Lower leg skin (tissue), 4 donors: ENCODE results near the gene NRXN3. TPM values are rescaled to one million over a fixed set of nuclear protein-coding genes. Genes with fewer than 3 reads are reported as not detected.

Source experiments
- DNase-seq, 2 donors: peaks; one replicate each; pipeline ENCODE4 v3.0.0-alpha.2; 2019; ENCODE audit warnings: low spot score in 2 of 2
- H3K4me3 ChIP-seq: fragments of 200-600 bp; sonication (generic); 2 replicates; pipeline ENCODE4 v1.5.1; 2017; ENCODE audit warnings: mild to moderate bottlenecking, low read depth; ENCODE audit not compliant: poor library complexity, severe bottlenecking
- POLR2A ChIP-seq, 2 donors: fragments of 450-650 bp; IDR thresholded peaks; one replicate each; pipeline ENCODE4 v1.6.1; 2016 to 2017; ENCODE audit warnings: antibody characterized with exemption in 2 of 2, mild to moderate bottlenecking in 1 of 2, moderate library complexity in 1 of 2
- WGBS, 2 donors: methylation state at CpG; one replicate each; pipeline ENCODE4 v1.1.5; 2018; 5-methylcytosine and 5-hydroxymethylcytosine counted together
- intact Hi-C: fragments of 100-400 bp; cut with DNase I; formaldehyde crosslinking; loops from one replicate; pipeline ENCODE4 v1.15.0; 2023; ENCODE audit warnings: low total_unique reads
- total RNA-seq, 4 donors: library from RNA; depleted of rRNA; stranded (reverse); fragments of >200 nt; gene quantifications; one replicate each; pipeline ENCODE4 v1.1.0, GENCODE V29; 2016
- TF ChIP-seq, protein P1 (sequence below), 3 donors: fragments of 450-650 bp; IDR thresholded peaks; one replicate each; pipeline ENCODE4 v1.5.1; 2016; ENCODE audit warnings: antibody characterized with exemption in 3 of 3, mild to moderate bottlenecking in 3 of 3, moderate library complexity in 2 of 3

NRXN3 gene
- total RNA-seq, 4 donors from 2014 or later = 0.61 to 2.4 (median 1.7) TPM

DNA sequence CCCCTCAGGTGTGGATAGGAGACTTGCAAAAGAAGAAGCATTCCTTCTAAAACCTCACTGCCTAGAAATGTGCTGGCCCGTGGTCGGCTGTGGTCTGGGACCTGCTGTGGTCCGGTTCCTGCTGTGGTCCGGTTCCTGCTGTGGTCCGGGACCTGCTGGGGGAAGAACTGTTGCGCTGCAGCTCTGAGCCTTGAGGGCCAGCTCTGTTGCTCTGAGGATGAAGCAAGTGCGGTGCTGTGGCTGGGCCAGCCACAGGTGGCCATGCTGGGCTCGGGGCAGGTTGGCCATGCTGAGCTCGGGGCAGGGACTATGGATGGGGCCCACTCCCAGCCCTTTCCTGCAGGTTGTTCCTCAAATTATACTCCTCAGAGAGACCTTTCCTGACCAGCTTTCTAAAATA, 5.2 kb downstream of the NRXN3 start:
- intact Hi-C loops = no loop called here
- H3K4me3 ChIP-seq = no peak overlapping the region
- TF ChIP-seq, protein P1, sequence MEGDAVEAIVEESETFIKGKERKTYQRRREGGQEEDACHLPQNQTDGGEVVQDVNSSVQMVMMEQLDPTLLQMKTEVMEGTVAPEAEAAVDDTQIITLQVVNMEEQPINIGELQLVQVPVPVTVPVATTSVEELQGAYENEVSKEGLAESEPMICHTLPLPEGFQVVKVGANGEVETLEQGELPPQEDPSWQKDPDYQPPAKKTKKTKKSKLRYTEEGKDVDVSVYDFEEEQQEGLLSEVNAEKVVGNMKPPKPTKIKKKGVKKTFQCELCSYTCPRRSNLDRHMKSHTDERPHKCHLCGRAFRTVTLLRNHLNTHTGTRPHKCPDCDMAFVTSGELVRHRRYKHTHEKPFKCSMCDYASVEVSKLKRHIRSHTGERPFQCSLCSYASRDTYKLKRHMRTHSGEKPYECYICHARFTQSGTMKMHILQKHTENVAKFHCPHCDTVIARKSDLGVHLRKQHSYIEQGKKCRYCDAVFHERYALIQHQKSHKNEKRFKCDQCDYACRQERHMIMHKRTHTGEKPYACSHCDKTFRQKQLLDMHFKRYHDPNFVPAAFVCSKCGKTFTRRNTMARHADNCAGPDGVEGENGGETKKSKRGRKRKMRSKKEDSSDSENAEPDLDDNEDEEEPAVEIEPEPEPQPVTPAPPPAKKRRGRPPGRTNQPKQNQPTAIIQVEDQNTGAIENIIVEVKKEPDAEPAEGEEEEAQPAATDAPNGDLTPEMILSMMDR (IDR thresholded peaks at IDR 0.05) = no peak
- peak in 1 of 2 donors; percentile 23 for DNase-seq
- 89 to 90% methylated on average over 9 of the region's 9 CpGs for WGBS, 2 donors

DNA sequence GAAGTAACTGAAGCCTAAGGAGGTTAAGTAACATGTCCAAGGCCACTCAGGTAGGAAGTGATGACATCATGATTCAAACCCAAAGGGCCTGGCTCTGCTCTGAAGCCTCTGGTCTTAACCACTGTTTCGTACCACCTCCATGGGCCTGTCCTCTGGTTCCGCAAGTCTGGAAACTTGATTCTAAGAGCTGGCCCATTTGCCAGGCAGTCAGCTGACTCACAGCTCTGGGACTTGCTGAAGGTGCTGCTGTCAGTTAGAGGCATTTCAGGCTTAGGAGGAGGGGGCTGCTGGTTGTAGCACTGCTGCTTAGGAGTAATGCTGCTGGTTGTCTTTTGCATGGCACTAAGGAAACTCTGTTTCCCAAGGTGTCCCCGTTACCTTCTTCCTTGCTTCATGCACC, 7.9 kb downstream of the NRXN3 start:
- intact Hi-C loops = no loop called here
- peak in 1 of 2 donors; percentile 54 for DNase-seq
- H3K4me3 ChIP-seq = no peak overlapping the region
- 92 to 93% methylated on average over 3 of the region's 3 CpGs for WGBS, 2 donors
- TF ChIP-seq, protein P1 (IDR thresholded peaks at IDR 0.05) = no peak
- TF ChIP-seq POLR2A (IDR thresholded peaks at IDR 0.05) = no peak

DNA sequence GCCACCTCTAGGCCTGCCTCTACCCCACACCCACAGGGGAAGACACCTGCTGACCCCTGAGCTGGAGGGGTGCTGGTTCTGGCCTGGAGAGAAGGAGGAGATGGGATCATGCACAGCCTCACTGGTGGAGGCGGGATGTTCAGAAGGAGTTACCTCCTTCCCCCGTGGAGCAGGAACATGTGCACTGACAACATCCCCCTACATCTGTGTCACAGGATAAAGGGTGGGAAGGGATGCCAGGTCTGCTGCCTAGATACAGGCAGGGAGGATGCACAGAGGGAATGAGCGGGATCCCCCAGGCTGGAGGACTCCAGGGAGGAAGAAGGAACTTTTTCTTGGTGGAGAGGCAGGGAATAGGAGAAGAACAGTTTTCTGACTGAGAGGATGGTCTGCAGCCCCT, 8.8 kb downstream of the NRXN3 start:
- peak in 1 of 2 donors; percentile 49 for DNase-seq
- intact Hi-C loops = no loop called here
- TF ChIP-seq, protein P1 (IDR thresholded peaks at IDR 0.05) = no peak
- TF ChIP-seq POLR2A (IDR thresholded peaks at IDR 0.05) = no peak
- H3K4me3 ChIP-seq = no peak overlapping the region
- WGBS, 2 donors = 73 to 76% methylated on average over 3 of the region's 3 CpGs

DNA sequence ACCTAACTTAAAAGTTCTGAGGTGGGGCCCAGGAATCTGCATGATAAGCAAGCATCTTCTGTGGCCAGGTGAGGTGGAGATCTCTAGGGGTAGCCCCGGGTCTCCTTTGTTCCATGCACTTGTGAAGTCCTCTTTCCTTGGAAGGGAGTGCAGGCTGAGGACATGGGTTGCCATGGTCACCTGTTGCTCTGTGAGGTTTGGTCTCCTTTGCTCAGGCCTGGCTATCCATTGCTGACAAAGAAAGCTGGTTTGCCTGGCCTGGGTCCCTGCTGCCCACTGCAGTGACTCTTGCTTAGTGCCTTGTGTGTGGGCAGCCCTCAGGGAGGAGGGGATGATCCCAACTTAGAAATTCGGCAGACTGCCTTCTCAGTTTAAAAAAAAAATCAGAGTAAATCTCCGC, 11.1 kb downstream of the NRXN3 start:
- TF ChIP-seq, protein P1 (IDR thresholded peaks at IDR 0.05) = no peak
- TF ChIP-seq POLR2A (IDR thresholded peaks at IDR 0.05) = no peak
- intact Hi-C loops = no loop called here

DNA sequence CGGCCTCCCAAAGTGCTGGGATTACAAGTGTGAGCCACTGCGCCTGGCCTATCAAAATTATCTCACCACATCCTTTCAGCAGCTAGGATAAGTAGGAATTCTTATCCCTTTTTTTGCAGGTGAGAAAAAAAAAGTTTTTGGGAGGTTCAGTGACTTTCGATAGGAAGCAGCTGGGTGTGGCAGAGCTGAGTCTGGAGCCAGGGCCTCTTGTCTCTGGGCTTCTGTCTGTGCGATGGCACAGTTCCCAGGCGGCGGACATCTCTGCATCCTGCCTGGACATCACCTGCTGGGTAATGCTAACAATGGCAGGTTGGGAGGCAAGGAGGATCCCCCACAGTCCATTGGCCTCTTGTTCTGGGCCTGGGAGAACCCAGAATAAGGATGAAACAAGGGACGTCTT, 12.5 kb downstream of the NRXN3 start:
- DNase-seq = peak in 1 of 2 donors; percentile 60
- intact Hi-C loops = no loop called here
- TF ChIP-seq, protein P1 (IDR thresholded peaks at IDR 0.05) = no peak
- no peak for TF ChIP-seq POLR2A (IDR thresholded peaks at IDR 0.05)
- WGBS, 2 donors = 76 to 78% methylated on average over 7 of the region's 7 CpGs
- H3K4me3 ChIP-seq = no peak overlapping the region

More for the DNA sequence above, 11.1 kb downstream of the NRXN3 start:
- no peak overlapping the region for H3K4me3 ChIP-seq
- peak in 1 of 2 donors; percentile 53 for DNase-seq
- 54 to 72% methylated on average over 3 of the region's 3 CpGs for WGBS, 2 donors

DNA sequence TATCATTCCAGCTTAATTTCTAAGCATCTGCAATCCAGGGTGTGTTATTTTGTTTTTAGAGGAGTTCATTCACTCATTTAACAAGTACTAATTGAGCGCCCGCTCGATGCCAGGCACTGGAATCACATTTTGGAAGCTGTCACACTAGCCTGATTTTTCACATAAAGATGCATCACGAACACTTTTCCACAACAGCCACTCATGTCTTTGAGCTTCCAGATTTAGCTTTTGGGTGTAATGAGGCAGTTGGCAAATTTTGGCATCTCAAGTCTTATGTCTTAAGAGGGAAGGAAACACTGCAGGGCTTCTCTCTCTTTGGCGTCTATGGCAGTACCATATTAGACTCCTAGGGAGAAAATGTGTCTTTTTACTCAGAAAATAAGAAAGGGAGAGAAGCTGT, 14.0 kb downstream of the NRXN3 start:
- DNase-seq = peak in 1 of 2 donors; percentile 9
- H3K4me3 ChIP-seq = no peak overlapping the region
- TF ChIP-seq POLR2A (IDR thresholded peaks at IDR 0.05) = no peak
- TF ChIP-seq, protein P1 (IDR thresholded peaks at IDR 0.05) = no peak
- intact Hi-C loops = no loop called here
- 89 to 91% methylated on average over 5 of the region's 5 CpGs for WGBS, 2 donors
